OCI-LY1 (cell line): ENCODE measurements around the gene CAPN7.

Experiments used
- H2AFZ ChIP-seq: fragments of 200-600 bp; sonication (generic), shearing (Covaris generic); 2 replicates; pipeline ENCODE4 v1.6.0; 2014; ENCODE audit warnings: antibody characterized with exemption, mild to moderate bottlenecking, low read length
- H3F3A ChIP-seq: fragments of 200-600 bp; sonication (generic), shearing (Covaris generic); 2 replicates; pipeline ENCODE4 v1.6.0; 2014; ENCODE audit warnings: mild to moderate bottlenecking, antibody characterized with exemption, low read length, moderate library complexity; ENCODE audit not compliant: insufficient read depth
- H3K27ac ChIP-seq: fragments of 200-600 bp; sonication (generic); 2 replicates; pipeline ENCODE4 v1.5.1; 2014; ENCODE audit warnings: low read length, mixed run types, mild to moderate bottlenecking, low read depth; ENCODE audit not compliant: poor library complexity, severe bottlenecking
- H3K27me3 ChIP-seq: fragments of 200-600 bp; sonication (generic); 2 replicates; pipeline ENCODE4 v1.6.0; 2014; ENCODE audit warnings: antibody characterized with exemption, mild to moderate bottlenecking, low read length, moderate library complexity; ENCODE audit not compliant: insufficient read depth
- H3K36me3 ChIP-seq: fragments of 200-600 bp; sonication (generic); 2 replicates; pipeline ENCODE4 v1.6.1; 2014; ENCODE audit warnings: mild to moderate bottlenecking, antibody characterized with exemption, low read length, moderate library complexity, mixed read lengths; ENCODE audit not compliant: insufficient read depth
- H3K4me1 ChIP-seq: fragments of 200-600 bp; sonication (generic); 2 replicates; pipeline ENCODE4 v1.5.1; 2014; ENCODE audit warnings: mild to moderate bottlenecking, low read length, moderate library complexity; ENCODE audit not compliant: insufficient read depth, severe bottlenecking
- H3K4me2 ChIP-seq: fragments of 200-600 bp; sonication (generic), shearing (Covaris generic); 2 replicates; pipeline ENCODE4 v1.6.1; 2014; ENCODE audit warnings: low read length
- H3K4me3 ChIP-seq: fragments of 200-600 bp; sonication (generic); 2 replicates; pipeline ENCODE4 v1.5.1; 2014; ENCODE audit warnings: low read length, low read depth, mild to moderate bottlenecking, mixed read lengths; ENCODE audit not compliant: poor library complexity, severe bottlenecking
- H3K79me2 ChIP-seq: fragments of 200-600 bp; shearing (Covaris generic); 2 replicates; pipeline ENCODE4 v1.6.1; 2016; ENCODE audit warnings: mixed run types, low read length, mixed read lengths; ENCODE audit not compliant: insufficient read depth
- H3K9ac ChIP-seq: fragments of 200-600 bp; sonication (generic), shearing (Covaris generic); 2 replicates; pipeline ENCODE4 v1.6.1; 2014; ENCODE audit warnings: mild to moderate bottlenecking, low read length, mixed read lengths
- H3K9me2 ChIP-seq: fragments of 200-600 bp; sonication (generic), shearing (Covaris generic); 2 replicates; pipeline ENCODE4 v1.6.1; 2014; ENCODE audit warnings: low read depth, mild to moderate bottlenecking, low read length, mixed read lengths
- H3K9me3 ChIP-seq: fragments of 200-600 bp; shearing (Covaris generic); 2 replicates; pipeline ENCODE4 v1.6.1; 2014; ENCODE audit warnings: low read length, mixed read lengths
- H4K20me1 ChIP-seq: fragments of 200-600 bp; sonication (generic), shearing (Covaris generic); 2 replicates; pipeline ENCODE4 v1.6.0; 2016; ENCODE audit warnings: mild to moderate bottlenecking, low read length; ENCODE audit not compliant: insufficient read depth
- CTCF ChIP-seq: fragments of 200-600 bp; sonication (generic), shearing (Covaris generic); IDR thresholded peaks from 2 replicates; pipeline ENCODE4 v1.5.1; 2017; ENCODE audit warnings: mild to moderate bottlenecking, antibody characterized with exemption, low read length, moderate library complexity, mixed read lengths
- EZH2 ChIP-seq: fragments of 200-600 bp; sonication (generic), shearing (Covaris generic); IDR thresholded peaks from 2 replicates; pipeline ENCODE4 v1.8.0; 2017; ENCODE audit warnings: borderline replicate concordance, mixed run types, mild to moderate bottlenecking, antibody characterized with exemption, low read length, moderate library complexity, mixed read lengths

CAPN7 gene

GRCh38 chr3:15286022-15286421 is 80.0 kb downstream of the CAPN7 start:
- H3K4me2 ChIP-seq: no peak overlapping the region
- no peak overlapping the region for H2AFZ ChIP-seq
- no peaks in the 10 kb centered on the region for H3K79me2 ChIP-seq
- no peaks in the 10 kb centered on the region for H3K9me3 ChIP-seq
- no peaks in the 10 kb centered on the region for H4K20me1 ChIP-seq
- no peaks in the 10 kb centered on the region for H3K9me2 ChIP-seq
- no peak overlapping the region for H3K4me3 ChIP-seq
- H3K27ac ChIP-seq: no peak overlapping the region
- no peaks in the 10 kb centered on the region for H3K27me3 ChIP-seq
- TF ChIP-seq EZH2 (no peak), CTCF (no peak)
- H3K4me1 ChIP-seq: peaks cover 5% of the 10 kb centered on the region
- no peak overlapping the region for H3K9ac ChIP-seq
- H3F3A ChIP-seq: no peaks in the 10 kb centered on the region
- no peaks in the 10 kb centered on the region; the same call in 1 of the 2 replicates for H3K36me3 ChIP-seq

GRCh38 chr3:15287565-15288330 is 81.7 kb downstream of the CAPN7 start:
- Histone ChIP-seq H4K20me1 (no peaks in the 10 kb centered on the region), H3K9me3 (no peaks in the 10 kb centered on the region), H2AFZ (no peak overlapping the region), H3K9ac (no peak overlapping the region), H3K4me3 (no peak overlapping the region), H3K27me3 (no peaks in the 10 kb centered on the region), H3F3A (no peaks in the 10 kb centered on the region), H3K9me2 (no peaks in the 10 kb centered on the region), H3K27ac (no peak overlapping the region), H3K4me2 (no peak overlapping the region), H3K79me2 (no peaks in the 10 kb centered on the region), H3K4me1 (peaks cover 18% of the 10 kb centered on the region), H3K36me3 (no peaks in the 10 kb centered on the region; the same call in 1 of the 2 replicates)
- TF ChIP-seq CTCF (no peak), EZH2 (no peak)

GRCh38 chr3:15288331-15289035 is 82.4 kb downstream of the CAPN7 start:
- no peak overlapping the region for H3K4me2 ChIP-seq
- H3K27ac ChIP-seq: no peak overlapping the region

More at GRCh38 chr3:15288331-15289035, 82.4 kb downstream of the CAPN7 start:
- Histone ChIP-seq H3K79me2 (no peaks in the 10 kb centered on the region), H4K20me1 (no peaks in the 10 kb centered on the region), H3K36me3 (no peaks in the 10 kb centered on the region; the same call in 1 of the 2 replicates), H2AFZ (no peak overlapping the region), H3K4me1 (peaks cover 18% of the 10 kb centered on the region), H3K9me3 (no peaks in the 10 kb centered on the region), H3K9ac (no peak overlapping the region), H3K27me3 (no peaks in the 10 kb centered on the region), H3K9me2 (no peaks in the 10 kb centered on the region), H3F3A (no peaks in the 10 kb centered on the region), H3K4me3 (no peak overlapping the region)
- TF ChIP-seq EZH2: no peak
- TF ChIP-seq CTCF: no peak
